OCI-LY1 (cell line): ENCODE data around the gene CCR4.

Experiments used
- H2AFZ ChIP-seq: fragments of 200-600 bp; sonication (generic), shearing (Covaris generic); 2 replicates; pipeline ENCODE4 v1.6.0; 2014; ENCODE audit warnings: antibody characterized with exemption, mild to moderate bottlenecking, low read length
- H3F3A ChIP-seq: fragments of 200-600 bp; sonication (generic), shearing (Covaris generic); 2 replicates; pipeline ENCODE4 v1.6.0; 2014; ENCODE audit warnings: mild to moderate bottlenecking, antibody characterized with exemption, low read length, moderate library complexity; ENCODE audit not compliant: insufficient read depth
- H3K27ac ChIP-seq: fragments of 200-600 bp; sonication (generic); 2 replicates; pipeline ENCODE4 v1.5.1; 2014; ENCODE audit warnings: low read length, mixed run types, mild to moderate bottlenecking, low read depth; ENCODE audit not compliant: poor library complexity, severe bottlenecking
- H3K27me3 ChIP-seq: fragments of 200-600 bp; sonication (generic); 2 replicates; pipeline ENCODE4 v1.6.0; 2014; ENCODE audit warnings: antibody characterized with exemption, mild to moderate bottlenecking, low read length, moderate library complexity; ENCODE audit not compliant: insufficient read depth
- H3K36me3 ChIP-seq: fragments of 200-600 bp; sonication (generic); 2 replicates; pipeline ENCODE4 v1.6.1; 2014; ENCODE audit warnings: mild to moderate bottlenecking, antibody characterized with exemption, low read length, moderate library complexity, mixed read lengths; ENCODE audit not compliant: insufficient read depth
- H3K4me1 ChIP-seq: fragments of 200-600 bp; sonication (generic); 2 replicates; pipeline ENCODE4 v1.5.1; 2014; ENCODE audit warnings: mild to moderate bottlenecking, low read length, moderate library complexity; ENCODE audit not compliant: insufficient read depth, severe bottlenecking
- H3K4me2 ChIP-seq: fragments of 200-600 bp; sonication (generic), shearing (Covaris generic); 2 replicates; pipeline ENCODE4 v1.6.1; 2014; ENCODE audit warnings: low read length
- H3K4me3 ChIP-seq: fragments of 200-600 bp; sonication (generic); 2 replicates; pipeline ENCODE4 v1.5.1; 2014; ENCODE audit warnings: low read length, low read depth, mild to moderate bottlenecking, mixed read lengths; ENCODE audit not compliant: poor library complexity, severe bottlenecking
- H3K79me2 ChIP-seq: fragments of 200-600 bp; shearing (Covaris generic); 2 replicates; pipeline ENCODE4 v1.6.1; 2016; ENCODE audit warnings: mixed run types, low read length, mixed read lengths; ENCODE audit not compliant: insufficient read depth
- H3K9ac ChIP-seq: fragments of 200-600 bp; sonication (generic), shearing (Covaris generic); 2 replicates; pipeline ENCODE4 v1.6.1; 2014; ENCODE audit warnings: mild to moderate bottlenecking, low read length, mixed read lengths
- H3K9me2 ChIP-seq: fragments of 200-600 bp; sonication (generic), shearing (Covaris generic); 2 replicates; pipeline ENCODE4 v1.6.1; 2014; ENCODE audit warnings: low read depth, mild to moderate bottlenecking, low read length, mixed read lengths
- H3K9me3 ChIP-seq: fragments of 200-600 bp; shearing (Covaris generic); 2 replicates; pipeline ENCODE4 v1.6.1; 2014; ENCODE audit warnings: low read length, mixed read lengths
- H4K20me1 ChIP-seq: fragments of 200-600 bp; sonication (generic), shearing (Covaris generic); 2 replicates; pipeline ENCODE4 v1.6.0; 2016; ENCODE audit warnings: mild to moderate bottlenecking, low read length; ENCODE audit not compliant: insufficient read depth
- CTCF ChIP-seq: fragments of 200-600 bp; sonication (generic), shearing (Covaris generic); IDR thresholded peaks from 2 replicates; pipeline ENCODE4 v1.5.1; 2017; ENCODE audit warnings: mild to moderate bottlenecking, antibody characterized with exemption, low read length, moderate library complexity, mixed read lengths
- EZH2 ChIP-seq: fragments of 200-600 bp; sonication (generic), shearing (Covaris generic); IDR thresholded peaks from 2 replicates; pipeline ENCODE4 v1.8.0; 2017; ENCODE audit warnings: borderline replicate concordance, mixed run types, mild to moderate bottlenecking, antibody characterized with exemption, low read length, moderate library complexity, mixed read lengths

The CCR4 gene

GRCh38 chr3:32989171-32989570 is 37.7 kb downstream of the CCR4 start:
- no peaks in the 10 kb centered on the region for H3K9me2 ChIP-seq
- no peaks in the 10 kb centered on the region for H3K79me2 ChIP-seq
- H3K4me2 ChIP-seq = no peak overlapping the region
- H3K4me1 ChIP-seq = no peaks in the 10 kb centered on the region
- no peaks in the 10 kb centered on the region for H3K27me3 ChIP-seq
- TF ChIP-seq EZH2 (no peak), CTCF (no peak)
- no peaks in the 10 kb centered on the region for H3K36me3 ChIP-seq
- no peaks in the 10 kb centered on the region for H4K20me1 ChIP-seq
- H3K4me3 ChIP-seq = no peak overlapping the region
- H3F3A ChIP-seq = no peaks in the 10 kb centered on the region
- no peak overlapping the region for H2AFZ ChIP-seq
- H3K9ac ChIP-seq = no peak overlapping the region
- no peaks in the 10 kb centered on the region for H3K9me3 ChIP-seq
- H3K27ac ChIP-seq = no peak overlapping the region

- no peak for TF ChIP-seq CTCF
- no peak for TF ChIP-seq EZH2
- no peaks in the 10 kb centered on the region for H3K4me1 ChIP-seq
- H3K4me3 ChIP-seq = no peak overlapping the region
- H4K20me1 ChIP-seq = no peaks in the 10 kb centered on the region
- H3K9ac ChIP-seq = no peak overlapping the region
- H2AFZ ChIP-seq = no peak overlapping the region
- H3K4me2 ChIP-seq = no peak overlapping the region
- no peak overlapping the region for H3K27ac ChIP-seq
- H3K9me3 ChIP-seq = no peaks in the 10 kb centered on the region
- no peaks in the 10 kb centered on the region for H3F3A ChIP-seq
- H3K79me2 ChIP-seq = no peaks in the 10 kb centered on the region
- H3K36me3 ChIP-seq = no peaks in the 10 kb centered on the region
- H3K27me3 ChIP-seq = no peaks in the 10 kb centered on the region
- no peaks in the 10 kb centered on the region for H3K9me2 ChIP-seq
These were observed 38.7 kb downstream of the CCR4 start for GRCh38 chr3:32990116-32990515.

GRCh38 chr3:32991781-32992180 is 40.3 kb downstream of the CCR4 start:
- TF ChIP-seq CTCF (no peak), EZH2 (no peak)
- Histone ChIP-seq H3K9me3 (no peaks in the 10 kb centered on the region), H3K79me2 (no peaks in the 10 kb centered on the region), H3K27ac (no peak overlapping the region), H3K4me2 (no peak overlapping the region), H4K20me1 (no peaks in the 10 kb centered on the region), H2AFZ (no peak overlapping the region), H3K9me2 (no peaks in the 10 kb centered on the region), H3F3A (no peaks in the 10 kb centered on the region), H3K9ac (no peak overlapping the region), H3K4me3 (no peak overlapping the region), H3K36me3 (0 out of 2 replicates have a peak, but pooled peaks cover 1% of the 10 kb centered on the region), H3K27me3 (no peaks in the 10 kb centered on the region), H3K4me1 (no peaks in the 10 kb centered on the region)
